T-helper 9 cell (primary cell): ENCODE results near the gene GADL1.

Experiments used
- DNase-seq: peaks from one replicate; pipeline ENCODE4 v3.0.0-alpha.2; 2020
- total RNA-seq, 2 donors: gene quantifications; one replicate each; lab custom pipeline; 2026; lab: John Stamatoyannopoulos, UW

GADL1 gene, protein sequence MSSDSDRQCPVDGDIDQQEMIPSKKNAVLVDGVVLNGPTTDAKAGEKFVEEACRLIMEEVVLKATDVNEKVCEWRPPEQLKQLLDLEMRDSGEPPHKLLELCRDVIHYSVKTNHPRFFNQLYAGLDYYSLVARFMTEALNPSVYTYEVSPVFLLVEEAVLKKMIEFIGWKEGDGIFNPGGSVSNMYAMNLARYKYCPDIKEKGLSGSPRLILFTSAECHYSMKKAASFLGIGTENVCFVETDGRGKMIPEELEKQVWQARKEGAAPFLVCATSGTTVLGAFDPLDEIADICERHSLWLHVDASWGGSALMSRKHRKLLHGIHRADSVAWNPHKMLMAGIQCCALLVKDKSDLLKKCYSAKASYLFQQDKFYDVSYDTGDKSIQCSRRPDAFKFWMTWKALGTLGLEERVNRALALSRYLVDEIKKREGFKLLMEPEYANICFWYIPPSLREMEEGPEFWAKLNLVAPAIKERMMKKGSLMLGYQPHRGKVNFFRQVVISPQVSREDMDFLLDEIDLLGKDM
- 0 reads per million in 2 donors for total RNA-seq

DNA sequence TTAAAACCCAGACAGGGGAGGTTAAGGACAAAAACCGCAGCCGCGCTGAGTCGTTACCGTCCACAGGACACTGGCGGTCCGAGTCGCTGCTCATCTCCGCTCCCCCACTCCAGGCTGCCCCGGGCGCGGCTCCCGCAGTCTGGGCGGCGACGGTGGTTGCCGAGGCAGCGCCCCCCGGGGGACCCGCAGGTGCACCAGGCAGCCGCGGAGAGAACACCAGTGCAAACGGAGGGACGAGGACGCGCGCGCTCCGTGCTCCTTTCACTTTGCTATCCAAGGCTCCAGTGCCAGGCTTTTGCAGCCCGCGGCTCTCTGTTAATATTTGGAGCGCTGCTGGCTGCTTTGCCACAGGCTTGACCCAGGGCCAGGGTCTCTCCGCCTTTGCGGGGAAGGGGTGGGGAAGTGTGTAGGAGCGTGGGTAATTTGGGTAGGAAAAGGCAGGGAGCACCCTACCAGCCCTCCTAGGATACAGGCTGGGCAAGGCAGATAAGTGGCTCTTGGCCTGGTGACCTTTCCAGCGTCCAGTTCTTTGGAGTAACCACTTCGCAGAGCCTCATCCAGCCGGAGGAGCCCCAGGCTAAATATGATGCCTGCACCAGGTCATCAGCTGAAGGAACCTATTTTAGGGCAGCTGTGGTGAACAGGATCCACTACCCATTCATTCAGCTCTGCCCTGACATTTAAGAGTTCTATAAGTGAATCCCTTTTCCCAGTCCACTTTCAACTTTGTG is at the start of gene GADL1:
GADL1 (minus strand) TSS at position 141 of the 731 bp plus-strand sequence; CDS start at position 94, 47 bp downstream.
- DNase-seq, result no peak

DNA sequence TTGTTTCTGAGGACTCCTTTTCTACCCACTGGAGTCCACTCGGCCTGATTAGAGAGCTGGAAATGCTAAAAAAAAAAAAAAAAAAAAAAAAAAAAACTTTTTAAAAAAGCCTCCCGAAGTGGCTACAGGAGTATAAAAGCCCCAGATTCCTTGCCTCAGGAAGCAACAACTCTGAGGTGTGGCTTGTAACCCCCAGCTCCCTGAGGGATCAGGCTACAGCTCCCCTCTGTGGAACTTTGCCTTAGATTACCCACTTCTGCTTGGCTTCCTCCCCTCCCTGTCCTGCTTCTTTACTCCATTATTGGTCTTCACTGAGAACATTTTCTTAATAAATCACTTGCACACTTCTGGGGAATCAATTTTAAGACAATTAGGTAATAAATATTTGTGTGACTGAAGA is 49.7 kb upstream of the GADL1 start:
- DNase-seq, result no peak

DNA sequence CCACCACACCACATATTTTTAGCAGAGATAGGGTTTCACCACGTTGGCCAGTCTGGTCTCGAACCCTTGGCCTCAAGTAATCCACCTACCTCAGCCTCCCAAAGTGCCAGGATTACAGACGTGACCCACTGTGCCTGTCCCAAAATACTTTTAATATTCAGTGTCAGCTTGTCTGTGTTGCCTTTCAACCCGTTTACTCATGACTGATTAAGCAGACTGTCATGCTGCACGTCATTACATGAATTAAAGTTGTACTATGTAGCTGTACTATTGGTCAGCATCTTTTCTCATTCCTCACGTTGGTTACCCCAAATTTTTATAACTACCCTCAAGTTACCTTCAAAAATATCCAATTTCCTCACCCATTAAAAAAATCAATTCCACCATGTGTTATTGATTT is 48.7 kb upstream of the GADL1 start:
- no peak for DNase-seq

DNA sequence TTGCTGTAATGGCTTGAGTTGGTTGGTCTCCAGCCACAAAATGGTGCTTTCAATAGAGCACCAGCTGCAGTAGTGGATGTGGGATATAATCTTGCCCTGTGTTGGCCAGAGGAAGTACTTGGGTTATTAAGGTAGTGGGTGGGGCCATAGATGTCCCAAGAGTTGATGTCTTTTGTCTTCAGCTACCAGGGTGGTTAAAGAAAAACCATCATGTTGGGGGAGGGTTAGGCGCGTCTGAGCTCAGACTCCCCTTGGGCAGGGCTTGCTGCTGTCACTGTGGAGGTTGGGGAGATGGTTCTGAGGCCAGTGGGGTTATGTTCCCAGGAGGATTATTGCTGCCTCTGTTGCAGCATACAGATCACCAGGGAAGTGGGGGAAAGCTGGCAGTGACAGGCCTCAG is 46.9 kb upstream of the GADL1 start:
- no peak for DNase-seq

DNA sequence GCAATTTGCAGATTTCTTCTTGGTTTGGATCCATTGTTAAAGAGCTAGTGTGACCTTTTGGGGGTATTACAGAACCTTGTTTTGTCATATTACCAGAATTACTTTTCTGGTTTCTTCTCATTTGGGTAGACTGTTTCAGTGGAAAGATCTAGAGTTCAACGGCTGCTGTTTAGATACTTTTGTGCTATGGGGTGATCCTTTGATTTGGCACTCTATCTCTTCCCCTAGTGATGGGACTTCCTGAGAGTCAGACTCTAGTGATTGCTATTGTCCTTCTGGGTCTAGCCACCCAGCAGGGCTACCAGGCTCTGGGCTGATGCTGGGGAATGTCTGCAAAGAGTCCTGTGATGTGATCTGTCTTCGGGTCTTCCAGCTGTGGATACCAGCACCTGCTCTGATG is 46.3 kb upstream of the GADL1 start:
- no peak for DNase-seq

DNA sequence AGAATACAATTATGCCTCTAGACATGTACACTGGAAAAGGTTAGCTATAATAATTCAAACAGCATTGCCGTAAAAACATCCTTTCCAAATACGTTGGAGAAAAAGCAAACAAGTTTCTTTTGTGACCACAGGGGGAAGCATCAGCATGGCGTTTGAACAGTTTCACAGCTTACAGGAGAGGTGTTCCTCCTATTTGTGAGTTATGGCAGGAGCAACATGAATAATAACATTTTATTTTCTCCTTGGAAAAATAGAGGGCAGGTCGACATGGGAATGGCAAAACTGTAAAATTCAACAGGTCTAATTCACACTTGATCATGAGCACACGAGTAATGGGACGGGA is 39.7 kb upstream of the GADL1 start:
- DNase-seq, result no peak

DNA sequence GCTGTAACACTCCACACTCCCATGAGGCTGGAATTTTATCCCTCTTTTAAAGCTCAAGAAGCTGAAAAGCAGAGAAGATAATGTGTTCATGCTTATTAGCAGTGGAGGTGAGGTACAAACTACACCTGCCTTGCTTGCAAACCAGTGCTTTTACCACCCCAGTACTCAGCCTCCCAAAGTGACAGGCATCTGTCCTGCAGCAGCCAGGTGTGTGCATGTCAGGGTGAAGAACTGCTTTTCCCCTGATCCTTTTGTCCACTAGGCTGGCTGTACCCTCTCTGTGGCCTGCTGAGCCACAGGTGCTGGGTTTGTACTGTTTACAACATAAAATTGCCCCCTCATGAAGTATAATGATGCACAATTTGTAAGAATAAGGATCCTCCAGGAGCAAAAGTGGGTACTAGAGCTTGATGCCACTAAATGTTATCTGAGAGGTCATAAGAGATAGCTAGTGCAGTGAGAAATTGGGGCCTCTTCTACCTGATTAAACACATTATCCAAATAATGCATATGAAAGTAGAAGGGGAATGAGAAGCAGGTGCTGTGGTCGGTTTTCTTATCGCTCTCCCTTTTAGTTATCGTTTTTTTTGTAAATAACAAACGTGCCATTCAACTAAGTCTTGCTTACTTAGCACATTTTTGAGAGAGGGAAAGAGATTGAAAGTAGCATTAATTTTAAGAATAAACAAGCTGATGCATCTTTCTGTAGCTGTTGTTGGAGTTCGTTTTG is 39.2 kb upstream of the GADL1 start:
- DNase-seq, result no peak

DNA sequence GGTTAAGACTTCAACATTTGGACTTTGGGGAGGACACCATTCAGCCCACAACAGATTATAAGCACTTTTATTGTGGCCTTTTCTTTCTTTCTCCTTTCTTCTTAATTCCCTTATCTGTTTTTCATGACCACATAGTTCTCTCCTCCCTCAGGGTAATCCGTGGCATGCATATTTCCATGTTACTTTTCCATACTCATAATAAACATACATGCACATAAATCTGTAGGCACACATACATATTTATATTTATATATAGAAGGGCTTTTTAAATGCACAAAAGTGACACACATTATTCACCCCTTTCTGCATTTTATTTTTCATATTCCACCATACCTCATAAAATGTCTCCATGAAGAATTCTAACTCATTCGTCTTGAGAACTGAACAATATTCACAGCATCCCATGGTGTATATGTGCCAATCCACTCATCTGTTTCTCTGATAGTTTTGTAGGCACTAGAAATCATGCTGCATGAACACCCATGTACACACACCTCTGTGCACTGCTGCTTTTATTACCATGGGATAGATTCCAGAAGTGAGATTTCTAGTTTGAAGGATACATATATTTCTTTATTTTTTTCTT is 38.1 kb upstream of the GADL1 start:
- DNase-seq, result no peak

DNA sequence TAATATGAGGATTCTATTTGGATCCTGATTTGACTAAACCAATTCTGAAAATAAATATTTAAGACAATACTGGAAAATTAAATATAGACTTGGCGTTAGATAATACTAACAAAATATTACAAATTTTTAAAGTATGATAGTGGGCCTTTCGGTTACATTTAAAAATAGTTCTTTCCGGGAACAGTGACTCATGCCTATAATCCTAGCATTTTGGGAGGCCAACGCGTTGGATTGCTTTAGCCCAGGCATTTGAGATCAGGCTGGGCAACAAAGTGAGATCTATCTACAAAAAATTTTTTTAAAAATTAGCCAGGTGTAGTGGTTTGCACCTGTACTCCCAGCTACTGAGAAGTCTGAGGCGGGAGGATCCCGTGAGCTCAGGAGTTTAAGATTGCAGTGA is 30.3 kb upstream of the GADL1 start:
- no peak for DNase-seq

DNA sequence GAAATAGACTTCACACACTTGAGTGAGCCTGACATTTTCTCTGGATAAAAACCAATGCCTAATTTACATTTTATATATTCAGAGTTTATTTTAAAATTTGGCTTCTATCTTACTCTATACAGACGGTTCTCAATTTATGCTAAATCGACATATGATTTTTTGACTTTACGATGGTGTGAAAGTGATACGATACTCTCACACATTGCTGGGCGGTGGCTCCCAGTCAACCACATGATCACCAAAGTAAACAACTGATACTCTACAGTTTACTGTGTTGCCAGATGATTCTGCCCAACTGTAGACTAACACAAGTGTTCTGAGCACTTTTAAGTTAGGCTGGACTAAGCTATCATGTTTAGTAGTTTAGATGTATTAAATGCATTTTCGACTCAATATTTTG is 25.1 kb upstream of the GADL1 start:
- DNase-seq, result no peak

DNA sequence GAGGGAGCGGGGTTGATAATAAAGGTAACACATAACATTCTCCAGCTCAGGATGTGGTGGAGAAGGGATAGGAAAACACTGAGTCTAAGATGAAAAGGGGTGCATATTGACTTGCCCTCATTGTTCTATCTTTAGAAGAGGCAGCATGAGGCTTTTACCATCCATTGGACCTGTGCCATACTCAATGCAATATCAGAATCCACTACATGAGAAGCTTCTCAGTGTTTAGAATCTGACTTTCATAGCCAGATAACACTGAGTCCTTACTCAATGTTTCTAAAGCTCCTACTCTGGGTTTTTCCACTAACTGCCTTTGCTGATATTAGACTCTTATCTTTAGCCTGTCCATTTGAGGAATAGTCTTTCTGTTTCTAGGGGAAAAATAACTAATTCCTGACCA is 24.3 kb upstream of the GADL1 start:
- DNase-seq, result no peak

DNA sequence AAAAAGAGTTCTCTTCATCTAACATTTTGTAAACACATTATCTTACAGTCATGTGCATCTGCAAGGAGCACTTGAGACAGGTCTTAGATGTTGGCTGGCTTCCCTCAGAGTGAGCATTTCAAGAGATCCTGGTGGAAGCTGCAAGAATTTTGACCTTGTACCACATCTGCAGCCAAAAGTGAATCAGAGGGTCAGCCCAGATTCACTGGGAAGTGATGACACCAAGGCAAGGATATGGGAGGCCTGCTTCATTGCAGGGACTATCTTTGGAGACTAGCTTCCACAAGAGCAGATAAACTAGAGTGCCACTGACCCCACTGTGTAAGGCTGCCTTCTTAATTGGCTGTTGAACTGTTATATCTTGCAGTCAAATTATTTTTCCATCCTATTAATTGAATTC is 21.3 kb upstream of the GADL1 start:
- DNase-seq, result no peak

DNA sequence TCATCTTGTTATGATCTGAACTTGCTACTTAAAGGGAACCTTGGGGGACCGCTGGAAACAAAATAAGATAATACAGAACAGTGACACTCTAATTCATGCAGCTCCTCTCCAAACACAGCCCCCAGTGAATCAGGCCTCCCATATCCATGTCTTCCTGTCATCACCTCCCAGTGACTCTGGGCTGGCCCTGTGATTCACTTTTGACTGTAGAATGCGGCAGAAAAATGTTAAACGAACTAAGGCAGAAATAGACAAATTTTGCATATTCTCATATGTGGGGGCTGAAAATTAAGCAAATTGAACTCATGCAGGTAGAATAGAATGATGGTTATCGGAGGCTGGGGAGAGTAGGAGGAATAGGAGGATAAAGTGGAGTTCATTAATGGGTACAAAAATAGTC is 20.2 kb upstream of the GADL1 start:
- DNase-seq, result no peak

DNA sequence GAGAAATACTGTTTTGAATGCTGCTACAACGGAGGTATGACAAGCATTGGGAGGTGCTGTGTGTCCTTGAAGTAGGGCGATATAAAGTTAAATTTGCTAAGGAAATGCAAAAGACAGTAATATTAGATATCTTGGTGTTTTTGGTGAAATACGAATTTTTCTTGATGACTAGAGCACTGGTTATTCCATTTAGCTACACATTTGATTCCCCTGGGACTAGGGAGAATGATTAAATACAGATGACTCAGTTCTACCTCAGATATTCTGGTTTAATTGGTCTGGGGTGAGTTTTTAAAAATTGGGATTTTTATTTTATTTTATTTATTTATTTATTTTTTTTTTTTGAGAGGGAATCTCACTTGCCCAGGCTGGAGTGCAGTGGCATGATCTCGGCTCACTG is 18.7 kb upstream of the GADL1 start:
- no peak for DNase-seq

DNA sequence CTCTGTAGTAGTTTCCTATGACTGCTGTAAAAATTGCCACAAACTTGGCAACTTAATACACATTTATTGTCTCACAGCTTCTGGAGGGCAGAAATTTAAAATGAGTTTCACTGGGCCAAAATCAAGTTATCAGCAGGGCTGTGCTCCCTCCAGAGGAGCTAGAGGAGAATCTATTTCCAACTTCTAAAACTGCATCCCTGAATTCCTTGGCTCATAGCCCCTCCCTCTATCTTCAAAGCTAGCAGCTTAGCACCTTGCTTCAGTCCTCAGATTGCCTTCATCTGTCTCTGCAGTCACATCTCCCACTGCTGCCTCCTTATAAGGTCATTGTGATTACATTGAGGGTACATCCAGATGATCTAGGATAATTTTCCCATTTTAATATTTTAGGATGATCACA is 17.8 kb upstream of the GADL1 start:
- no peak for DNase-seq

DNA sequence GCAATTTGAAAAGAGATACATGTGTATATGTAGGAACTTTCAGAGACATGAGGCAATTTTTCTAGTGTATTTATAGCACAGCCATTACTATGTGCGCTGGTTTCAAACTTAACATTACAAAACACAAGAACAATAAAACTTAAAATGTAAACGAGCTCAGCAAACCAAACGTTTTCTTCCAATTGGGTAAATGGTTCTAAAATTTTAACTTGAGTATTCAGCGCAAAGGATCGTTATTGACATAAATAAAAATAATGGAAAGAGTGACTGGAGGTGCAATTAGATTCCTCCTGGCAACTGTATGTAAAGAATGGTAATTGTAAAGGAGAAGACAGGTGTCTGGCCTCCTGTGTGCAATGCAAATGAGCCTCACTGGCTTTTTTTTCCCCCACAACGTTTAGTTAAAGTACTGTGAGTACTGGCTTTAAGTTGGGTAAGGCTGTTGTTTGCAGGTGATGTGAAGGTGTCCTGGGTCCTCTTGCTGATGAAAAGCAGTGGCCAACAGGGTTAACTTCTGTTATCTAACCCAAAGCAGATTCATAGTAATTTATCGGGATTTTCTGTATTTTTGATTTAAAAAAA is 14.1 kb upstream of the GADL1 start:
- DNase-seq, result no peak

DNA sequence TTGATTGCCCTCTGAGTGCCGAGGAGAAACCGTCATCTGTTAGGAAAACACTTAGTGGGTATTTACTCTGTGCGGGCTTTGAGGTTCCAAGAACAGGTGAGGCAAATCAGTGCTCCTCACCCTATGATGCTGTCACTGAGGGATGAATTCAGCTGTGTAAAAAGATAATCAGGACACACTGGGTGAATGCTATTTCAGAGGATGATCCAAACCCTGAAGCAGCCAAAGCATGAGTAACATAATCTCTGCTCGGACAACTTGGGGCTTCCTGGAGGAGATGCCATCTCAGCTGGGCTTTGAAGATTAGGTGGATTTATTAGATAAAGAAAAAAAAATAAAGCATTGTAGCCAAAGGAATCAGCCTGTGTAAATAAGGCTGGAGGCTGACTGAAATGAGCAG is 10.5 kb upstream of the GADL1 start:
- no peak for DNase-seq

DNA sequence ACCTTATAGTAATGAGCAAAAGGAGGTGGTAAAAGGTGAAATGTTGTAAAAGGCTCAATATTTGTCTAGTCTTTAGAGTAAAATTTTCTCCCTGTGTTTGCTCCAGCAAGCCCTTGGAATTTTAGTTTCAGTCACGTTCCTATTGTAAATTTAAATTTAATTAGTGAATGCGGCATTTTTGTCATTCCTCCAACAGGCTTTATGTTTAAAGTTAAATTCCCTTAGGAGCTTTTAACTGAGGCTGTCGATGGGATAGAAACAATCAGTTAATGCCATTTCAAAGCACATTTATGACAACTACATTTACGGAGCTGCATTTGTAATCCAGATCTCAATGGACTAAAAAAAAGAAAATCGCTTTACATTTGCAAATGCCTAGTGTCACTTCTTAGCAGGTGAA is 868 bp upstream of the GADL1 start:
- DNase-seq, result no peak

DNA sequence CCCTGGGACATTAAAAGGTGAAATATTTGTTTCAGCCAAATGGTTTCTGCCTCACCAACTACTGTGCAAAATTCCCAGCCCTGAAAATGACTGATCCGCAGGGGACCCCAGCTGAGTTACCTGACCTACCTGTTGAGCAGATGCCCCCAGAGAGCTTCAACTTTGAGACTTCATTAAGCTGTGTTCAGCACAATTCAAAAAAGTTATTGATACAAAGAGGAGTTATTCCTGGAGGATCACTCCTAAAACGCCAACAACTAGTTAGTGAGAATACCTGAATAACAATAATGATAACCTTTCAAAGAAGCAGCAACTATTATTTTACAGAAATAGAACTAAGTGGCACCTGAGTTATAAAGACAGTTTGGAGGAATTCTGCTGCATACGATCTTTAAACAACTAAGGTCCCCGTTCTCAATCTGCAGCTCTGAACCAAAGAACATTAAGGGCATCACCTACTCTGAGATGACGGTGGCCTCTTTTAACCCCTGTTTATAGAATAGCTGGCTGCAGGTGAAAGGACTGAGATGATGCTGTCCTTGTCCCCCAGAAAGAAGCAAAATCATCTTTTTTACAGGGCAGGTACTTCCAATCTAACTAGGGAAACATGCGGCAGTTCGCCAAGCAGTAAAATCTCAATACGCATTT is 659 bp downstream of the GADL1 start:
- DNase-seq, result no peak

DNA sequence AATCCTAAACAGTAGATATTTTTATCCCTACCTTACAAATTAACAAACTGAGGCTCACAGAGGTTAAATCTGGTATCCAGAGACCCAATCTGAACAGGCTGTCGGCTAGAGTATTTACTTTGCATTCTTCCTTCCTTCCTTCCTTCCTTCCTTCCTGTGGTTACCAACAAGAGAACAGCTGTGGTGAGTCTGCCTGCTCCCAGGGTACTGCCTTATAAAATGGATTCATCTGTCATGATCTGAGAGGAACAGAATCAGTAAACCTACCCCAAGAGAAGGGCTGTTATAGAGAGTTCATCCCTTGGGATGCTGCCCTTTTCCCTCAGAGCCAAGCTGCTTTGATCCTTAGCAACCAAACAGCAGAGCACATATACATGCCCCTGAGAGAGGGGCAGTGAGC is 3.6 kb downstream of the GADL1 start:
- DNase-seq, result no peak

DNA sequence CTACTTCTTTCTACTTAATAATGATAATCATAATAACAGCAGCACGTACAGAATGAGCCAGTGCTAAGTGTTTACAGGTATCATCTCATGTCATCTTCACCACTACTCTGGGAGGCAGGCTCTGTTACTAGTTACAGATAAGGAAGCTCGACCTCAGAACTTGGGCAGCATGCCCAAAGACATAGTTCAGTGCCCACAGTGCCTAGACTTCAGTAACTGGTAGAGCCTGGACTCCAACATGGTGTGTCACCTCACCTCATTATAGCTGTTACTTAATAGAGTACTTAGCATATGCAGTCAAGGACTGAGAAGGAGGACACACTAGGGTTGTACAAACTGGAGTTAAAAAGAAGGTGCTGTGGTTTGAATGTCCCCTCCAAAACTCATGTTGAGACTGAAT is 7.6 kb downstream of the GADL1 start:
- DNase-seq, result no peak

DNA sequence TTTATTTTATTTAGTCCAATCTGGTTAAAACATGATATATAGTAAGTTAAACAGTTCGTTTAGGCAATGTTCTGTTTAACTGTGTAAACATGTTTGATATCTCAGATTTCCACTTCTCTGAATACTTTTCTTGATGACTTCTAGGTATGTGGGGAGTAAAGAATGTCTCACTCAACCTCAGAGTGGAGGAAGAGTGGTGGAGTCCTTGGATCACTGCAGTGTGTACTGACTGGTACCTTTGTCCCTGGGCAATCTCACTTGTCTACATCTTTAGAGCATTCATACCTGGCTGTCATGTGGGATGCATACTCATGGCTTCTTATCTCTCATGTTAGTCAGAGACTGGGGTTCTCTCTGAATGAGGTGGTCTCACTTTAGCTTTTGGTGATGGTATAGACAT is 15.6 kb downstream of the GADL1 start:
- no peak for DNase-seq
